GM18517 (cell line): ENCODE data around the gene C1orf115.
"Not testable (repeated sequence)": the region's sequence is repeated elsewhere in the genome, so short reads cannot be mapped to it uniquely, and the experiment has no call there.

Experiments used
- ATAC-seq: cut with Tn5 transposase; IDR thresholded peaks from one replicate; pipeline ENCODE4 v1.9.1; 2021; ENCODE audit warnings: mild to moderate bottlenecking, moderate library complexity; ENCODE audit not compliant: unreplicated experiment

C1orf115 gene

DNA sequence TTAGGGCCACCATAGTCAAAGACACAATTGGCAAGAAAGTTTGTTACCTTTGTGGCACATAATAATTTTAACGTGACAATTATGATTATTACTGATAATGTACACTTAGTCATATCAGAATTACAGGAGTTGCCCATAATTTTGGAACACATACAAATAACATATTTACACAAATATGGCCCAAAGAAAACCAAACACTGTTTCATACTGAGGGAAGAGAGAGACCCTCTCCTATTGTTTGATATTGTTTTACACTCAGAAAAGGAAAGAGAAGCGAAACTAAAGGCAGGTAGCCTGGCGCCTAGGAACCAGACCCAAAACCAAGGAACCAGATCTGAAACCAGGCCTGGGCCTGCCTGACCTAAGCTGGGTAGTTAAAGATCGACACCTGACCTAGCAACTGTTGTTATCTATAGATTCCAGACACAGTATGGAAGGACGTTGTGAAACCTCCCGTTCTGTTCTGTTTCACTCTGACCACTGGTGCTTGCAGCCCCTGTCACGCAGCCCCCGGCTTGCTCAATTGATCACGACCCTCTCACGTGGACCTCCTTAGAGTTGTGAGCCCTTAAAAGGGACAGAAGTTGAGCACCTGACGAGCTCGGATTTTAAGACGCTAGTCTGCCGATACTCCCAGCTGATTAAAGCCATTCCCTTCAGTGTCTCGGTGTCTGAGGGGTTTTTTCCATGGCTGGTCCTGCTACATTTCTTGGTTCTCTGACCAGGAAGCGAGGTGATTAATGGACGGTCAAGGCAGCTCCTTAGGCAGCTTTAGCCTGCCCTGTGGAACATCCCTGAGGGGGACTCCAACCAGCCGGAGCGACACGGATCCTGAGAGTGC is 27.9 kb downstream of the C1orf115 start:
- no peak for ATAC-seq

- not testable (repeated sequence) for ATAC-seq
Observed at GRCh38 chr1:220721266-220721665, 31.1 kb downstream of the C1orf115 start.

DNA sequence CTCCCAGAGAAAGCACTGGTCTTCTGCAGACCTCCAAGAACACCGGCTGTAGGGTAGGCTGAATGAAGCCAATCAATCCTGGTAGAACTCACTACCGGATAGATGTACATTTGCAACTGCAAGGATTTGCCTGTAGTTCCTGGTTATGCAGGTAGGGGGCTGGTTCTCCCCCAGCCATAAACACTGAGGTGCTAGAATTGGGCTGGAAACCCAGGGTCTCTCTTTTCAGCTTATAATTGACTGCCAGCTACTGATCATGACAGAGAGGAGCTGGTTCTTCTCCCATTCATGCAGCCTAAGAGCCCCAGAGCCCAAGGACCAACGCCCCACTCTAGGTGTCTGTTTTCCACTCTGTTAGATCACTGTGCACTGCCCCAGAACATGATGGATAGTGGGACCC is 36.5 kb downstream of the C1orf115 start:
- no peak for ATAC-seq

DNA sequence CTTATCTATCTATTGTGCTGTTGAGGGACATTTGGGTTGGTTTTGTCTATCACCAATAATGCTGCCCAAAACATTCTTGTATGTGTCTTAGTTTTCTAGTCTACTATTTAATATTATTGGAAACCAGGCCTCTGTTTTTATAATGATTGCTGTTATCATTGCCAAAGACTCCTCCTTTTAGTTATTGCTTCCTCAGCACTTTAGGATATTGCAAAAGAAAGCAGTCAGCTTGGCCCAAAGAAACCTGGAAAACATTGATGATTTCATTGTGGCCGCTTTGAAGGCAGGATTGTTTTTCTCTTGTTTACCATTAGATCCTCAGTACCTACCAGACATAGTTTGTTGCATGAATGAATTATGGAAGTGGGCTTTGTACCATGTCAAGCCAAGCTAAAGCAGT is 37.4 kb downstream of the C1orf115 start:
- no peak for ATAC-seq

GRCh38 chr1:220730486-220730885 is 40.3 kb downstream of the C1orf115 start:
- ATAC-seq, result no peak

GRCh38 chr1:220732137-220732536 is 42.0 kb downstream of the C1orf115 start:
- ATAC-seq, result no peak

DNA sequence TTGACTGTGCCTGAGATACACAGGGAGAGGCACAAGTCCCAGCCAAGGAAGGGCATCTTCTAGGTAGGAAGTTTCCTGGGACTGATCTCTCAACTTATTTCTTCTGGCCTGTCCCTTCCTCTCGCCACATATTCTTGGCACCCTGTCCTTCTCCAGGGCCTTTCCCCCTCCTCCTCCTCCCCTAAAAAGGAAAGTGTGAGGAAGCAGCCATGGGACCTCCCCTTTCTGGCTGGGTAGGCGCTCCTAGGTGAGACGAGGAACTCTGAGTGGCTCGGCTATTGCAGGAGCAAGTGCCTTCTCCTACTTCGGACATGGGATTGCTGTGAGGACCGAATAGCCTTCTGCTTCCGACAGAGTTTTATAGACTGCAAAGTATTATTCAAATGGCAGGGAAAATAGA is 42.5 kb downstream of the C1orf115 start:
- peak; percentile 14 for ATAC-seq

DNA sequence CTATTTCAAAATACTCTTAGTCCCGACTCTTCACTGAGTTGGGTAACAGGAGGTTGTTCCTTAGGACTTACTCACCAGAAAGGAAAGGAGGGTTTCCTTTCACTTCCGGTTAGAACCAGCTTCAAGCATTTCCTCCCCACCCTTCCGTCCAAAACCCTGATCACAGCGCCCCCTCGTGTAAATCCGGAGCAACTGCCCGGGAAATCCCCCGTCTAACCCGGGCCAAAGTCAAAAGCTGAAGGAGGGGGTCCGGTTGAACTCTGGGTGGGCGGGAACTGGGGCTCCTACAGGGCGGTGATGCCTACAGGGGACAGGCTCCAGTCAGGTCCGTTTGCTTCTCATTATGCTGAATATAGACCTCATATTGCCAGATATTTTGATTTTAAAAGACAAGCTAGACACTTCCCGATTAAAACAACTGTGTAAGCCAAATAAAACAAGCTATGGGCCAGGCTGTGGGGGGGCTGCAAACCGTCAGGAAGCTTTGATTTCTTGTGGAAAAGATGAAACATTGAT is 43.0 kb downstream of the C1orf115 start:
- ATAC-seq, result peak; percentile 90

GRCh38 chr1:220734571-220735326 is 44.6 kb downstream of the C1orf115 start:
- ATAC-seq, result no peak

- not testable (repeated sequence) for ATAC-seq
Observed at GRCh38 chr1:220736283-220736682, 46.1 kb downstream of the C1orf115 start.

GRCh38 chr1:220741349-220741748 is 51.2 kb downstream of the C1orf115 start:
- ATAC-seq, result no peak

DNA sequence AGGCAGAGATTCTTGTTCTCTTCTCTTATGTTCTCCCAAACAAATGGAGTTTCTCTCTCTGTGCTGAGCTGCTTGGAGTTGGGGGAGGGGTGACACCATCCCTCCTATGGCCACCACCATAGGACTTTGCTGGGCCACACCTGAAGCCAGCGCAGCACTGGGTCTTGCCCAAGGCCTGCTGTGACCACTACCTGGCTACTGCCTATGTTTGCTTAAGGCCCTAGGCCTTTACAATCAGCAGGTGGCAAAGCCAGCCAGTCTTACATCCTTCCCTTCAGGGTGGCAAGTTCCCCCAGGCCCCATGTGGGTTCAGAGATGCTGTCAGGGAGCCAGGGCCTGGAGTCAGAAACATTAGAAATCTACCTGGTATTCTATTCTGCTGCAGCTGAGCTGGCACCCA is 51.7 kb downstream of the C1orf115 start:
- ATAC-seq, result no peak

DNA sequence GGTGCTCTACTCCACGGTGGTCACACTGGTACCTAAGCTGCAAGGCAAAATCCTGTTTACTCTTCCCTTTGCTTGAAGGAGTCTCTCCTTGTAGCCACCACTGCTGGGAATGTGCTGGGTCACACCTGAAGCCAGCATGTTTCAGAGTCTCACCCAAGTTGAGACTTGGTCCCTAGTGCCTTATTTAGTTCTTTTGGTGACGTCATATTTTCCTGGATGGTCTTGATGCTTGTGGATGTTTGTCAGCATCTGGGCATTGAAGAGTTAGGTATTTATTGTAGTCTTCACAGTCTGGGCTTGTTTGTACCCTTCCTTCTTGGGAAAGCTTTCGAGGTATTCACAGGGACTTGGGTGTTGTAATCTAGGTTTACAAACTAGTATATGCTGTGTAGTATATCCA is 52.4 kb downstream of the C1orf115 start:
- ATAC-seq, result no peak

- no peak for ATAC-seq
Observed at GRCh38 chr1:220746851-220747250, 56.7 kb downstream of the C1orf115 start.

- peak; percentile 33 for ATAC-seq
Observed at GRCh38 chr1:220747437-220748088, 57.4 kb downstream of the C1orf115 start.

DNA sequence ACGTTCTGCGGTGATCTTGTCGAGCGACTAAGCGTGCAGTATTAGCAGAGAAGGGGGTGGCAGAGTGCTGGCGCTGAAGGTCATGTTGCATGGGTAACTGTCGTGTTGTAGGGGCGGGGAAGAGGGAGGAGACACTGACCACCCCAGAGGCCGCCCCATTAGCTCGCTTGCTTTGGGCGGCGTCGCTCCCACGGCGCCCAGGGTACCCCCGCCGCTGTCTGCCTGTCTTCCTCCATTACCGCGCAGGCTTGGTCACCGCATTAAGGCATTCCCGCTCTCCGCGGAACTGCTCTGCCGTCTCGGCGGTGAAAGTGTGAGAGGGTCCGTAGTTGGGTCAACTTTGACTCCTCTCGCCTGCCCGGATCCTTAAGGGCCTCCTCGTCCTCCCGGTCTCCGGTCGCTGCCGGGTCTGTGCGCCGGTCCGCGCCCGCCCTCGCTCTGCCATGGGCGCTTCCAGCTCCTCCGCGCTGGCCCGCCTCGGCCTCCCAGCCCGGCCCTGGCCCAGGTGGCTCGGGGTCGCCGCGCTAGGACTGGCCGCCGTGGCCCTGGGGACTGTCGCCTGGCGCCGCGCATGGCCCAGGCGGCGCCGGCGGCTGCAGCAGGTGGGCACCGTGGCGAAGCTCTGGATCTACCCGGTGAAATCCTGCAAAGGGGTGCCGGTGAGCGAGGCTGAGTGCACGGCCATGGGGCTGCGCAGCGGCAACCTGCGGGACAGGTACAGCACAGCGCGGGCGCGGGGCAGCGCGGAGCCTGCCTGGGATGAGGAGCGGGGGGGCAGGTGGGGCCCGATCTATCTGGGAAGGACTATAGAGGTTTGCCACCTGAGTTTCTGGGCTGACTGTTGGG is 58.1 kb downstream of the C1orf115 start, which contains the start of gene MTARC2:
MTARC2 (plus strand) TSS at position 234 of the 846 bp plus-strand sequence; CDS start at position 444, 210 bp downstream.
- ATAC-seq, result peak; percentile 98
